GM18502 (cell line): Measurements from ENCODE around the gene OR51S1.
"Not testable (repeated sequence)": the region's sequence is repeated elsewhere in the genome, so short reads cannot be mapped to it uniquely, and the experiment has no call there.

Experiments
- ATAC-seq: cut with Tn5 transposase; IDR thresholded peaks from one replicate; pipeline ENCODE4 v1.9.1; 2021; ENCODE audit warnings: mild to moderate bottlenecking; ENCODE audit not compliant: unreplicated experiment, poor library complexity

Gene OR51S1, protein sequence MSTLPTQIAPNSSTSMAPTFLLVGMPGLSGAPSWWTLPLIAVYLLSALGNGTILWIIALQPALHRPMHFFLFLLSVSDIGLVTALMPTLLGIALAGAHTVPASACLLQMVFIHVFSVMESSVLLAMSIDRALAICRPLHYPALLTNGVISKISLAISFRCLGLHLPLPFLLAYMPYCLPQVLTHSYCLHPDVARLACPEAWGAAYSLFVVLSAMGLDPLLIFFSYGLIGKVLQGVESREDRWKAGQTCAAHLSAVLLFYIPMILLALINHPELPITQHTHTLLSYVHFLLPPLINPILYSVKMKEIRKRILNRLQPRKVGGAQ

DNA sequence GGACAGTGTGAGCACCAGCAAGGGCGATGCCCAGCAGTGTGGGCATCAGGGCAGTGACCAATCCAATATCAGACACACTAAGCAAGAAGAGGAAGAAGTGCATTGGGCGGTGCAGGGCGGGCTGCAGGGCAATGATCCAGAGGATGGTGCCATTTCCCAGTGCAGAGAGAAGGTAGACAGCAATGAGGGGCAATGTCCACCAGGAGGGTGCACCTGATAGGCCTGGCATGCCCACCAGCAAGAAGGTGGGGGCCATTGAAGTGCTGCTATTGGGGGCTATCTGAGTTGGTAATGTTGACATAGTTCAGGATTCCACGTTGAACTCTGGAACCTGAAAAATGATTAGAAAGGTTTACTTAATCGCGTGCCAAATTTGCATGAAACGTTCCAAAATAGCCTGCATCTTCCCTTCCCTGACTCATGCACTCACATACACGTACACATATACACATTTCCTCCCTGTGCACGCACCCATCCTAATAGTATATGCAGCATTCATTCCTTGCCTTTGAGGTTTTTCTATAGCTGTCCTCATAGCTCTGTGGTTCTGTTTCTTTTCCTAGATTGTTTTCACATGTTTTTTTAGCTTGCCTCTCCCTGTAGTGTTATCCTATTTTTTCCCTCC, at the start of gene OR51S1:
TSS of gene OR51S1 (minus strand) at position 301 of the 625 bp plus-strand sequence. CDS start at position 301, 0 bp downstream.
- no peak for ATAC-seq

DNA sequence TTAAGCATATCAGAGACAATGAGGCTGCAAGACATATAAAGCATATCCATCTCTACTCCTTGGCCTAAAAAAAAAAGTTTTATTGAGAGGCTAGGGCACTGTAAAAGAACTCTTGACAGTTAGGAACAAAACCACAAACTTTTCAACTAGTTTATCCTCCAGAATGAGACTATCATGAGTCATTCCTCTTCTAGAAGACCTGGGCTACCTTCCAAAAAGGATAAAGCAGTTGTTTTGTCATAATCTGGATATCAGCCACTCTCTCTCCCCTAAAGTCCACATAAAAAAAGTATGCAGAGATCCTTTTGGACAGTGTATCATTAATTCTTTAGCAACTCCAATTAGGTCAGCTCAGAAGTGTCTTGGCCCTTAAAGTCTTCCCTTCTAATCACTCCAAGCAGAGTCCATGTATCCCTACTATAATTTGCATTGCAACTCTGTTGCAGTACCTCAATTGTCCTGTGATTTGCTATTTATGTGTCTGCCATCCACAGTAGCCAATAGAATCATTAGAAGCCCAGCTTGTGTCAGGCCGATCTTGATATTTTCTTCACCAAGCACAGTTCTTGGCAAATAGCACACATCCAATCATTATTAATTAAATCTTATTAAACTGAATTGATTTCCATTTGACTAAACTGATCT, 43.1 kb upstream of the OR51S1 start:
- no peak for ATAC-seq

DNA sequence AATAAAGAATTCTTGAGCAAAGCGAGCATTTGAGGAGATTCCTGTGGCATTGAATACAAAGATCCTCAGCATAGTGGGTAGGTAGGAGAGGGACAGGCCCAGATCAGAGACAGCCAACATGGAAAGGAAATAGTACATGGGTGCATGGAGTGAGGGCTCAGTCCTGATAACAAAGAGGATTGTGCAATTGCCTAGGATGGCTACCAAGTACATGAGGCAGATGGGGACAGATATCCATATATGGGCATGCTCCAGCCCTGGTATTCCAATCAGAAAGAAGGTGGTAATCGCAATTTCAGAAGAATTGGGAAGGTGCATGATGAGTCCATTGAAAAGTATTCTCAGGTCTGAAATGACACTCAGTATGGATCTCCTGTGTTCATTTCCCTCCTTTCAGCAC, 41.3 kb upstream of the OR51S1 start:
- ATAC-seq: no peak

DNA sequence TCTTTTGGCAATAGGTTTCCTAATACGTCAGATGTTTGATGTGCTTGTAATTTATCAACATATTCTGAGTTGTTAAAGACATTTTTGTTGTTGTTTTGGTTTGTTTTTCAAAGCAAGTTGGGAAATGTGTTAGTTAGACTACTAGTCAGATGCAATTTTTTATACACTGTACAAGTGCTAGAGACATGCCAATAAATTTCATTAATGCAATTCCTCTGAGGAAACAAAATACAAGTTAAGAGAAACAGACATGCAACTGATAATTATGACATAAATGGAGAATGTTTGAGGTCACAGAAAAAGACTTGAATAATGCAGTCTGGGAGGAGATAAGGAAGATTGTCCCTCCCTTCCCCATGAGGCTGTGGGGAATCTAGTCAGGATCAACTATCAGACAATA, 38.6 kb upstream of the OR51S1 start:
- no peak for ATAC-seq

DNA sequence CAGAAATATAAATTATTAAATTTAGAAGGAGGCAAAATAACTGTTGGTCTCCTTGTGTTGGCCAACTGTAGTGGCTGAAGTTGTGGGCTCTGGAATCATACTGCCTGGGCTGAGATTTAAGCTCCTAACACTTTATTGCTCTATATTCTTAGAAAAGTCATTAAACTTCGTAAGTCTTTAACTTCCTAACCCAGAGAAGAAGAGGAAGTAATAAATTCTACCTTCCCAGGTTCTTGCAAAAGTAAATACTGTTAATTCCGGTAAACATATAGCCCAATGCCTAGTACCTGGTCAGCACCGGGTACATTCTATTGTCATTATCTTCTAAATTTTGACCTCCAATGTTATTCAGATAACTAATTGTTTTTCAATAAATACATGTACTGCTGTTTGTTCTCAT, 37.2 kb upstream of the OR51S1 start:
- ATAC-seq: no peak

DNA sequence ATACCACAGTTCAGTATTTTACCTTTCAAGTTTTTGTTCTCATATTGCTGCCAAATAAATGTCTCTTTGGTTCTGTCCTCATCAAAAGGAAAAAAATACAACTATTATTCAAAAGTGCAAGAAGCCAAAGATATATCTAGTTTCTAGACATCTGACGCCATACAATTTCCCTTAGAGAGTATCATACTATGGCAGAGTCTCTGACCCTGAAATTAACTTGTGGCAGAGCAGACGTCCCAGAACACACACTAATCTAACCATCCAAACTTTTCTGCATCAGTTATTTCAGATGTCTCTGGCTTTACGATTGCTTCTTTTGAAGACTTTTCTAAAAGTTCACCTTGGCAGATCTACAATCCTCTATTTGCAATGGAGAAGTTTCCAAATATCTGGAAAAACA, 35.4 kb upstream of the OR51S1 start:
- ATAC-seq: no peak

DNA sequence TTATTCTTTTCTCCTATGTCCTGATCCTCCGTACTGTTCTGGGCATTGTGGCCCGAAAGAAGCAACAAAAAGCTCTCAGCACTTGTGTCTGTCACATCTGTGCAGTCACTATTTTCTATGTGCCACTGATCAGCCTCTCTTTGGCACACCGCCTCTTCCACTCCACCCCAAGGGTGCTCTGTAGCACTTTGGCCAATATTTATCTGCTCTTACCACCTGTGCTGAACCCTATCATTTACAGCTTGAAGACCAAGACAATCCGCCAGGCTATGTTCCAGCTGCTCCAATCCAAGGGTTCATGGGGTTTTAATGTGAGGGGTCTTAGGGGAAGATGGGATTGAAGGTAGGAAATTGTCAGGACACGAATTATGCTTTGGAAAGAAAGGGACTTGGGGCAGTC, 33.5 kb upstream of the OR51S1 start:
- ATAC-seq: no peak

DNA sequence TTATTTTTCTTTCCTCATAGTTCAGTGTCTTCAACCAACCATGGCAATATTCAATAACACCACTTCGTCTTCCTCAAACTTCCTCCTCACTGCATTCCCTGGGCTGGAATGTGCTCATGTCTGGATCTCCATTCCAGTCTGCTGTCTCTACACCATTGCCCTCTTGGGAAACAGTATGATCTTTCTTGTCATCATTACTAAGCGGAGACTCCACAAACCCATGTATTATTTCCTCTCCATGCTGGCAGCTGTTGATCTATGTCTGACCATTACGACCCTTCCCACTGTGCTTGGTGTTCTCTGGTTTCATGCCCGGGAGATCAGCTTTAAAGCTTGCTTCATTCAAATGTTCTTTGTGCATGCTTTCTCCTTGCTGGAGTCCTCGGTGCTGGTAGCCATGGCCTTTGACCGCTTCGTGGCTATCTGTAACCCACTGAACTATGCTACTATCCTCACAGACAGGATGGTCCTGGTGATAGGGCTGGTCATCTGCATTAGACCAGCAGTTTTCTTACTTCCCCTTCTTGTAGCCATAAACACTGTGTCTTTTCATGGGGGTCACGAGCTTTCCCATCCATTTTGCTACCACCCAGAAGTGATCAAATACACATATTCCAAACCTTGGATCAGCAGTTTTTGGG, 33.0 kb upstream of the OR51S1 start, which contains the start of gene OR51T1:
TSS of gene OR51T1 (plus strand) at position 41 of the 641 bp plus-strand sequence. CDS start at position 41, 0 bp downstream.
- no peak for ATAC-seq

- ATAC-seq: no peak
Observed at GRCh38 chr11:4881188-4881587, 32.2 kb upstream of the OR51S1 start.

DNA sequence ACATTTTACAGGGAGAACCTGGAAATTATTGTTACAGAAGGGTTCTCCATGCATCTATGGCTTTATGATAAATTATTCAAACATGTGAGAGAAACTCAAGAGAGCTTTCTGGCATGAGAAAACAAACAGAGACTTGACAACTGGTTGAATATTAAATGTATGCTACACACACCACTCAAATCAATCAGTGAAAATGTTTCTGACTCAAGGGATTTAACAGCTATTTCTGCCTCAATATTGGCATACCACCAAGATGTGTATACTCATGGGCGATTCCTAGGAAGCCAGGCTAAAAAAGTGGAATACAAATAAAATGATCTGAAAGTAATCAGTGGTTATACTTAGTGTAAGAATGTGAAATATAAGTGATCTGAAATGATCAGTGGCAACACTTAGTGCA, 16.8 kb upstream of the OR51S1 start:
- no peak for ATAC-seq

GRCh38 chr11:4863876-4864275, 14.9 kb upstream of the OR51S1 start:
- ATAC-seq: no peak

DNA sequence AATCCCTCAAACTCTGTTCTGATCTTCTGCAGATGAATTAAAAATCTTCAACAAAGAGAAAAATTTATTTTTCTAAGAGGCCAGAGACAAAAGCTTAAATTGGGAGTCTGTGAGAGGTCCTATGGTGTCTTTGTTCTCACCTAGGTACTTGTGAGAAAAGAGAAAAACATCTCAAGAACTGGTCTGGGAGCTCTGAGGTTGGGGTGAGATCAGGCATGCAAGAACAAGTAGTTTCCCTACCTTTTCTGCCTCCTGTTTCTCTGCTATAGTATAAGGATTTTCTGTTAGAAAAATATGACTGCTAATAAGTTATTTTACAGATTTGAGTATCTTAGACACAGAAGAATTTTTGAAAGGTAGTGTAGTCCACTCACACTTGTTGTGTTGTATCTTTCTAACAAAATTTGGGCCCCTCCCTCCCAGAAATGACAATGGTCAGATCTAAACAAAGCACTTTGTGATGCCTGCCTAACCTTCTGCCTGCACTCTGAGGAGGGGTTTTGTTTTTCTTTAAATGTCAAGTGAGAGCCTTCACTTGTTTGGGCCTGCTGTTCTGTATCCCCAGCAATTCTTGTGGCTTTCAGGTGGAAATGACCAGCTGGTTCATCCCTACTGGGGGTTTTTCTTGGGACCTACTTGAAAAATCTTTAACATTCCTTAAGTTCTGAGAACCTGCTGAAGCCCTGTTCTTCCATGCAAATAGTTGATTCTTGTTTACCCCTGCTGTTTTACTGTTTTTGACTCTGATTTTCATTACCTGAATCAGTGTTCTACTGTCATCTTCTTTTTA, 13.6 kb upstream of the OR51S1 start:
- no peak for ATAC-seq

- ATAC-seq: not testable (repeated sequence)
Observed at GRCh38 chr11:4854286-4854685, 5.3 kb upstream of the OR51S1 start.

- ATAC-seq: no peak
Observed at GRCh38 chr11:4851033-4851432, 2.0 kb upstream of the OR51S1 start.

GRCh38 chr11:4839851-4840549, 9.0 kb downstream of the OR51S1 start:
- no peak for ATAC-seq

- ATAC-seq: no peak
Observed at GRCh38 chr11:4830909-4831308, 18.1 kb downstream of the OR51S1 start.

DNA sequence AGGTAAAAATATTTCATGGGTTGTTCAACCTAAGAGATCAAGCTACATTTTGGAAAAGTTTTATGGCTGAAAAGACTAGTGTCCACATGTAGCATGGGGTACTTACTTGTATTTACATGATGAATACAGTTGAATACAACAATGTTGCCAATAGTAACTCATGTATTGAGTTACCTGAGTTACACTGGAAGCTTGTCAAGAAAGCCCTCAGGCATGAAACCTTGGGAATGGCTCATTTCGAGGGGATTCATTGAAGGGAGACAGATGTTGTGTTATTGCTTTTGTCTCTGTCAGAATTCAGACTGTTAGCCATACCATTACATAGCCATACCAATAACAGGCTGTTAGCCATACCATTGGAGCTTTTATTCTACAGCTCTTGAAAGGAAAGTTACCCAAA, 18.7 kb downstream of the OR51S1 start:
- ATAC-seq: no peak

GRCh38 chr11:4826425-4826824, 22.6 kb downstream of the OR51S1 start:
- no peak for ATAC-seq

DNA sequence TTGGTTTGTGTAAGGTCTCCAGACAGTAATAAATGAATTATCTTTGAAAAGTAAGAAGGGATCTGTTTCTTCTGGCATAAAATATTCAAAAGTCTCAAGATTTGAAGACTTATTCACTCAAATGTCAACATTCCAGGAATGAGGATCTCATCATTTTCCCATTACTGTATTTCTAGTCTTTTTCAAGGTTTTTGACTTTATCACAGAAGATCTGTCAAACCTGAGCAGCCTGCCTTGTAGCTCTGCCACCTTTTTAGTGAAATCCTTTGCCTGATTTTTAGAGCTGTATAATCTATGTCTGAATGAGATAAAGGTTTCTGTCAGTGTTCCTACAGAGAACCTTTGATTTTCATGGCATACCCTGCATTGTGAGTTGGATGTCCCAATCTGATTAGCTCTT, 23.9 kb downstream of the OR51S1 start:
- no peak for ATAC-seq

GRCh38 chr11:4821021-4821420, 28.0 kb downstream of the OR51S1 start, which contains the start of gene OR51F2:
Gene OR51F2, plus strand, starts transcription at chr11:4821321. Its CDS starts 101 bp downstream, at chr11:4821422.
- ATAC-seq: no peak
